ENCODE results near the gene GAL. TPM values are rescaled to one million over a fixed set of nuclear protein-coding genes. Genes with fewer than 3 reads are reported as not detected.

Gene GAL
- total RNA-seq, 4 donors from 2014 or later: 2.0 TPM; not detected in 3

GRCh38 chr11:68665436-68665835 lies 18.9 kb upstream of the GAL start:
- DNase-seq (ENCODE audit: low spot score) (no peak), ATAC-seq (ENCODE audit: low FRiP score) (no peak)
- TF ChIP-seq CTCF (IDR thresholded peaks at IDR 0.05): no peak

GRCh38 chr11:68666849-68667248 lies 17.5 kb upstream of the GAL start:
- no peak for DNase-seq (ENCODE audit: low spot score)
- no peak for TF ChIP-seq CTCF (IDR thresholded peaks at IDR 0.05)
- ATAC-seq (ENCODE audit: low FRiP score): no peak

- ATAC-seq (ENCODE audit: low FRiP score) (no peak), DNase-seq (ENCODE audit: low spot score) (no peak)
- TF ChIP-seq CTCF (IDR thresholded peaks at IDR 0.05): no peak
Observed at GRCh38 chr11:68667511-68668500, 16.5 kb upstream of the GAL start.

- no peak for DNase-seq (ENCODE audit: low spot score)
Observed at GRCh38 chr11:68669301-68670090, 14.8 kb upstream of the GAL start.

GRCh38 chr11:68670208-68670992 lies 13.9 kb upstream of the GAL start:
- DNase-seq (ENCODE audit: low spot score): no peak
- ATAC-seq (ENCODE audit: low FRiP score): no peak
- no peak for TF ChIP-seq CTCF (IDR thresholded peaks at IDR 0.05)

More at GRCh38 chr11:68669301-68670090, 14.8 kb upstream of the GAL start:
- TF ChIP-seq CTCF (IDR thresholded peaks at IDR 0.05): no peak
- ATAC-seq (ENCODE audit: low FRiP score): no peak

GRCh38 chr11:68673306-68673945 lies 10.9 kb upstream of the GAL start:
- ATAC-seq (ENCODE audit: low FRiP score) (no peak), DNase-seq (ENCODE audit: low spot score) (no peak)
- TF ChIP-seq CTCF (IDR thresholded peaks at IDR 0.05): no peak
